A673 (cell line): ENCODE results near the gene TET3.

ENCODE experiments used
- EZH2 ChIP-seq: fragments of 200-600 bp; sonication (generic); IDR thresholded peaks from 2 replicates; pipeline ENCODE4 v1.6.1; 2017; ENCODE audit warnings: borderline replicate concordance, low read depth, mild to moderate bottlenecking, mixed read lengths, antibody characterized with exemption, low read length; ENCODE audit not compliant: poor library complexity, severe bottlenecking
- TF ChIP-seq, protein P1 (sequence below): fragments of 300-800, 200-600 bp; sonication (generic); conservative IDR thresholded peaks from 2 replicates; pipeline ENCODE4 v1.5.1; 2017; ENCODE audit warnings: low read depth, mild to moderate bottlenecking, antibody characterized with exemption, low read length, moderate library complexity, mixed read lengths

DNA sequence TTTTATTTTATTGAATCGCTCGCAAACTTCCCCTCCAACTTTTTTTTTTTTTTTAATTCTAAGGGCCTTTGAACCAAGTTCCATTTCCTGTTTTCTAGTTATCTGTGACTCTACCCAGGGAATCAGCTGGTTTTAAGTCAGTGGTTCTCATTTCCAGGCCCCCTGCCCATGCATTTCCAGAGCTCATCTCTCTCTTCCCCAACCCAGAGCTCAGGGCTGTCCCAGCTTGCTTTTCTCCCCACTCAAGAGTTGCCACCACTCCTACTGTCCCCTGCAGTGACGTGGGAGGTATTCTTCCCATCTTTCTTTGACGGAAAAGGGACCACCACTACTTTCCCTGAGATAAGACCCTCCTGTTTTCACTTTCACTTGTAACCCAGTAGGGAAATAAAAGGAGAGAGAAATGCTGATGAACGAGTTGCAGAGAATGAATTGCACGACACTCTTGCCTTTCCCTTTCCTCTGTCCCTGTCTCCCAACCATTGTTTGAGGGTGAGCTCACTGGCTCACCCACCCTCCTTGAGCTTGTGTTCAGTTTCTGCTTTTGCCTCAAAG lies 42.1 kb downstream of the TET3 start:
- no peak for TF ChIP-seq EZH2
- TF ChIP-seq, protein P1, sequence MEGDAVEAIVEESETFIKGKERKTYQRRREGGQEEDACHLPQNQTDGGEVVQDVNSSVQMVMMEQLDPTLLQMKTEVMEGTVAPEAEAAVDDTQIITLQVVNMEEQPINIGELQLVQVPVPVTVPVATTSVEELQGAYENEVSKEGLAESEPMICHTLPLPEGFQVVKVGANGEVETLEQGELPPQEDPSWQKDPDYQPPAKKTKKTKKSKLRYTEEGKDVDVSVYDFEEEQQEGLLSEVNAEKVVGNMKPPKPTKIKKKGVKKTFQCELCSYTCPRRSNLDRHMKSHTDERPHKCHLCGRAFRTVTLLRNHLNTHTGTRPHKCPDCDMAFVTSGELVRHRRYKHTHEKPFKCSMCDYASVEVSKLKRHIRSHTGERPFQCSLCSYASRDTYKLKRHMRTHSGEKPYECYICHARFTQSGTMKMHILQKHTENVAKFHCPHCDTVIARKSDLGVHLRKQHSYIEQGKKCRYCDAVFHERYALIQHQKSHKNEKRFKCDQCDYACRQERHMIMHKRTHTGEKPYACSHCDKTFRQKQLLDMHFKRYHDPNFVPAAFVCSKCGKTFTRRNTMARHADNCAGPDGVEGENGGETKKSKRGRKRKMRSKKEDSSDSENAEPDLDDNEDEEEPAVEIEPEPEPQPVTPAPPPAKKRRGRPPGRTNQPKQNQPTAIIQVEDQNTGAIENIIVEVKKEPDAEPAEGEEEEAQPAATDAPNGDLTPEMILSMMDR, result no peak
